HG03045 (cell line): ENCODE data around the gene ZNF653.
"Not testable (repeated sequence)": the region's sequence is repeated elsewhere in the genome, so short reads cannot be mapped to it uniquely, and the experiment has no call there.

Experiments used
- ATAC-seq: cut with Tn5 transposase; IDR thresholded peaks from one replicate; pipeline ENCODE4 v1.9.1; 2021; ENCODE audit warnings: mild to moderate bottlenecking, moderate library complexity; ENCODE audit not compliant: unreplicated experiment

The ZNF653 gene

GRCh38 chr19:11457831-11458230 lies 47.8 kb downstream of the ZNF653 start:
- no peak for ATAC-seq

- no peak for ATAC-seq
Observed at GRCh38 chr19:11457115-11457514, 48.5 kb downstream of the ZNF653 start.

- ATAC-seq = no peak
Observed at GRCh38 chr19:11456659-11457058, 49.0 kb downstream of the ZNF653 start.

GRCh38 chr19:11455233-11455554 lies 50.4 kb downstream of the ZNF653 start:
- ATAC-seq = not testable (repeated sequence)

GRCh38 chr19:11453468-11454341 lies 51.9 kb downstream of the ZNF653 start:
- ATAC-seq = no peak

- ATAC-seq = no peak
Observed at GRCh38 chr19:11452620-11453310, 52.9 kb downstream of the ZNF653 start.

GRCh38 chr19:11451871-11452619 lies 53.6 kb downstream of the ZNF653 start:
- no peak for ATAC-seq

GRCh38 chr19:11451327-11451870 lies 54.2 kb downstream of the ZNF653 start:
- ATAC-seq = no peak

GRCh38 chr19:11450570-11451326 lies 54.9 kb downstream of the ZNF653 start:
- no peak for ATAC-seq

GRCh38 chr19:11448923-11449554 lies 56.6 kb downstream of the ZNF653 start:
- no peak for ATAC-seq

GRCh38 chr19:11448410-11448809 lies 57.2 kb downstream of the ZNF653 start:
- no peak for ATAC-seq

GRCh38 chr19:11447347-11448262 lies 58.0 kb downstream of the ZNF653 start:
- ATAC-seq = no peak

GRCh38 chr19:11446652-11447301 lies 58.9 kb downstream of the ZNF653 start:
- ATAC-seq = no peak

- no peak for ATAC-seq
Observed at GRCh38 chr19:11446271-11446651, 59.4 kb downstream of the ZNF653 start.

- no peak for ATAC-seq
Observed at GRCh38 chr19:11445141-11445540, 60.5 kb downstream of the ZNF653 start.

- ATAC-seq = no peak
Observed at GRCh38 chr19:11444059-11444458, 61.6 kb downstream of the ZNF653 start.

- no peak for ATAC-seq
Observed at GRCh38 chr19:11437955-11438354, 67.7 kb downstream of the ZNF653 start.

GRCh38 chr19:11435833-11436313 lies 69.8 kb downstream of the ZNF653 start:
- no peak for ATAC-seq
